CD4-positive, alpha-beta T cell treated with Interleukin-1 beta for 1 hour (primary cell): ENCODE results near the gene RSKR.
"Not testable (repeated sequence)": the region's sequence is repeated elsewhere in the genome, so short reads cannot be mapped to it uniquely, and the experiment has no call there.

Experiments used
- DNase-seq, 2 donors: peaks; one replicate each; pipeline ENCODE4 v3.0.0-alpha.2; 2020 to 2022

The RSKR gene

DNA sequence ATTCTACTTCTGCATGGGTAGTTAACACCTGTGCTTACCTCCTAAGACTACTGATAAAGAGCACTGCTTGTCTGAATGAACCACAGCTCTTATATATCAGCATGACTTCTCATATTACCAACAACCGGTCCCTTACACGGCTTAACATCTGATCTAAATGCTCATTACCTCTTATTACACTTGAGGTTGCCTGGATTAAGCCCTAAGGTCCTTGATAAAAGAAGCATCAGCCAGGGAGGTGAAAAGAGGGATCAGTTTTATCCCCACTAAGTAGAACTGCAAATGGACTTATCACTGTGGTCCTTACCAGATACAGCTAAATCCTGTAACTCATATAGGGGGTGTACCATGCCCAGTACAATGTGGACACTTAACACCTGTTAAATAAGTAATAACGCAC lies 8.2 kb upstream of the RSKR start:
- DNase-seq = no peak

DNA sequence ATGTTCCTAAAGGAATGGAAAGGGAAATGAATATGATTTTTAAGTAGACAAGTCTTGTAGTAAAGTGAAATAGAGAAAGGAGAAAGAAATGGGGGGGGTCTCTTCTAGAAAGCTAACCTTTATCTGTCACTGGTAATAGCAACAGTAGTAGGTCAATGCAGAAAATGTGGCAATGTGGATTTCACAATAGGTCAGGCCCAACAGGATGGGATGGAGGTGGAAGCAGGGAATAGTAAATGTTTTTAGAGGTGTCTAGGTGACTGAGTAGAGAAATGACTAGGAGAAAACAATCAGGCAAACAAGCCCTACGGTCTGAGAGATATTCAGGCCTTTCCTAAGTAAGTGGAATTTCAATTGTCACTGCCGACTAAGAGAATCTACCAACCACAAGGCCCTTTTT lies 6.0 kb upstream of the RSKR start:
- no peak for DNase-seq

DNA sequence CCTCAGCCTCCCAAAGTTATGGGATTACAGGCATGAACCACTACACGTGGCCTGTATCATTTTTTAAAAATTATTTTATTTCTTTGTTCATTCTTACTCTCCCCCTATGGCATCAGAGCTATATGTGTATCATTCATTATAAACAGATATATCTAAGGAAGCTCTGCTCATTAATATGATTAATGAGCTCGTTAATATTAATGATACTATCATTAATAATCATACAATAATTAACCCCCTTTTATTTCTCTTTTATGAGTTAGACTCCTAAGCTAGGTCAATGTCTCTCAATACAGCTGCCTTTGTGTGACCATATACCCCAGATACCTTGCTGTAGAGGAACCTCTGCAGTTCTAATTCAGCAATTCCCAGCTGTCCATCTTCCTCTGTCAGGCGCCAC lies 4.5 kb upstream of the RSKR start:
- DNase-seq = no peak

DNA sequence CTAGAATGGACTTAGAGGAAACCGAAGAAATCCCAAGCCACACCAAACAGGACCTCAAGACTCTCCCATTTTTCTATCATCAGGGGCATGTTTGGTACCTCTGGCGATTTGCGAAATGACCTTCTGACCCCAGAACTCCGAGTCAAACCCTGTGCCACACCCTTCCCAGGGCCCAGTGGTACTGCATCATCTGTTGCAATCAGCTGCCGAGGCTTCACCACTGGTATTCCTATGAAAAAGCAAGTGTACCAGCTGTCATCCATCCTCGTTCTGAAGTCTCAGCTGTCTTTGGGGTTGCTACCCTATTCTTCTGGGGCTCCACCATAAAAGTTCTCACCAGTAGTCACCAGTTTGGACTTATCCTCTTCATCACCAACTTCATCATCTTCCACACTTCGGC lies 2.3 kb upstream of the RSKR start:
- no peak for DNase-seq

DNA sequence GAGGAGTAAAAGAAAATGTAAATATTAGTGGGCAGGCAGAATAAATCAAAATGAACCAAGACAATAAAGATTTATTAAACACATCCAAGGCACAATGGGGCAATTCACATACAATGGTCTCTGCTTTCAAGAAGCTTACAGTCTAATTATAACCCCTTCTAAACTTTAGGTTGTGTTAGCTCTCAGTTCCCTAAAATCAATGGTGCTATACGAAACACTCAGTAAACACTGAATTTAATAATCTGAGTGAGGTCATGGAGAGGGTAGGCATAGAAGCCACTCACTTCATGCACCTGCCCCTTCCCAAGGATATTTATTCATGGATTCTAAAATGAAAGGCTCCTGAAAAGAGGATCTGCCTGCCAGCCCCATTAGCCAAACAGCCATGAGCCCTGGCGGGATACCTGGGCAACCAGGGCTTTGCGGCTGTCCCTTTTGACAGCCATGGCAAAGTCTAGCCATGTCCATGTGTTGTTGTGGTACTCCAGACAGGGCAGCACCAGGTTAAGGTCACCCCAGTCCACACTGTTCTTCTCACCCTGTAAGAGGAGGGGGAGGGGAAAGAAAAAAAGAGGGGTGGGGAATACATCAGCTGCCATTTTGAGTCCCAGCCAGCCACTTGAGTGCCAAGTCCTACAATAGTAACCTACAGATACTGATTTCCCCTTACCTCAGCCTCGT lies 1.4 kb upstream of the RSKR start:
- DNase-seq = no peak

DNA sequence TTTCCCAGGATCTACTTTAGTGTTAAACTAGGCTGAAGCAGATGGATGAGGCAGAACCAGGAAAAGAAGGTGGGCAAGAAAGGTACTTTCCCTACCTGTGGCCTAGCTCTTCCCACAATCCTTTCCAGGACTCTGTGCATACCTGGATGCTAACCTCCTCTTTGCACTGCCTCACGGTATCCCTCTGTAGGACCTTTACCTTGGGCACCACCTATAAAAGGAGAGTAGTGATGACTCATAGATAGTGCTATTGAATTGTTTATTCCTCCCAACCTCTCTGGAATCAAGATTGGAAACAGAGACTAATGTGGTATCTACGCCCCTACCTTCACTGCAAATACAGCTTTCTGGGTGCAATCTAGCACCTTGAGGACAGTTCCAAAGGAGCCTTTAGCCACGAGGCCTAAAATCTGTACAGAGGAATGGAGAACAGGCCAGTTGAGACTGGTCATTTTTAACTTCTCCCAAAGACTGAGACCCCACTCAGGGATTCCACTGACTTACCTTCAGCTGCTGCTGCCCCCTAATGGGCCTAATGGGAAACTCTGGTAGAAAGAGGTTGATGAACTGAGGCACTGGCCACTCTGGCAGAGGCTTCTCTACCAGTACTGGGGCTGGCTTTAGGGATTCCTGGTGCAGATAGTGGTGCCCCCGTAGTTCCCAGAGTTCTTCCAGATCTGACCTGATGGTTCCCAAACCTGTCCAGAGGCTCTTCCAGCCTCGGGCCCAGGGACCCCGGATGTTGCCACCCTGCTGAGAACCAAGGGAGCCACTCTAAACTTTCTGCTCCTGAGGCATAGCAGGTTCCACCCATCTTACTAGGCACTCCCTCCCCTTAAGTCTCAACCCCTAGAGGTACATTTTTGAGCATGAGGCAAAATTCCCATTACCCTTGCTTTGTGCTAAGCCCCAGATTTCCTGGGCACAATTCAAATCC lies 781 bp downstream of the RSKR start:
- DNase-seq = peak; percentile 32 to 48

DNA sequence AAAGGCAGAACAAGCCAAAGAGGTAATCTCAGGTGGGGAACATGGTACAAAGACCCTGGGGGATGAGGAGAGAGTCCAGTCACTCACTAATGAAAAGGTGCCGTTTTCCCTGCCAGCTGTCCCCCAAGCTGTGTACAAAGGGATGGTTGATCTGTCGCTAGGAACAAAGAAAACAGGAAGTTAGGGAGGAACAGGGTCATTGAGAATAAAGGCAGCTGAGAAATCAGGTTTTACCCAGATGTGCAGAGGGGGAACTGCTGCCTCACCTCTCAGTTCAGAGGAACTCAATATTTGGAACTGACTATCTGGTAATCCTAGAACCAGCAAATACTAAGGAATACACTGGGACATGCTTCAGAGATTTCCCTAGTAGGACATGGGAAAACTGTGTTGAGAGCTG lies 1.5 kb downstream of the RSKR start:
- DNase-seq = no peak

DNA sequence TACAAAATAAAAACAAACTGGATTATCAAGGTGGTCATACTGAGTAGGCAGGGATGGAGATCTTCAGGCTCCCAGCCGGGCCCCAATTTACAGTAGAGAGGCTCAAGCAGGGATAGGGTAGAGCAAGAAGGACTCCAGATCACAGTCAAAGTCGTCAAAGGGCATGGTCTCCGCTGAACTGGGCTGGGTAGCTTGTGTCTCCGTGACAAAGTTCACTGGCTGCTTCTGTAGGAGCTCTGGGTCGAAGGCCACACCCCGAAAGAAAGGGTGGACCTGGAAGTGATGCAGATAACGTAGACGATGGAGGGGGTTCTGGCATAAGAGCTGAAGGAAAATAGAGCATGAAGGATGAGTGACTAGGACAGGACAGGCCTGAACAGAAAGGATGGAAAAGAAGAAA lies 3.6 kb downstream of the RSKR start:
- no peak for DNase-seq

DNA sequence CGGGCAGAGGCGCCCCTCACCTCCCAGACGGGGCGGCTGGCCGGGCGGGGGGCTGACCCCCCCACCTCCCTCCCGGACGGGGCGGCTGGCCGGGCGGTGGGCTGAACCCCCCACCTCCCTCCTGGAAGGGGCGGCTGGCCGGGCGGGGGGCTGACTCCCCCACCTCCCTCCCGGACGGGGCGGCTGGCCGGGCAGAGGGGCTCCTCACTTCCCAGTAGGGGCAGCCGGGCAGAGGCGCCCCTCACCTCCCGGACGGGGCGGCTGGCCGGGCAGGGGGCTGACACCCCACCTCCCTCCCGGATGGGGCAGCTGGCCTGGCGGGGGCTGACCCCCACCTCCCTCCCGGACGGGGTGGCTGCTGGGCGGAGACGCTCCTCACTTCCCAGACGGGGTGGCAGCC lies 10.0 kb downstream of the RSKR start:
- DNase-seq = not testable (repeated sequence)

DNA sequence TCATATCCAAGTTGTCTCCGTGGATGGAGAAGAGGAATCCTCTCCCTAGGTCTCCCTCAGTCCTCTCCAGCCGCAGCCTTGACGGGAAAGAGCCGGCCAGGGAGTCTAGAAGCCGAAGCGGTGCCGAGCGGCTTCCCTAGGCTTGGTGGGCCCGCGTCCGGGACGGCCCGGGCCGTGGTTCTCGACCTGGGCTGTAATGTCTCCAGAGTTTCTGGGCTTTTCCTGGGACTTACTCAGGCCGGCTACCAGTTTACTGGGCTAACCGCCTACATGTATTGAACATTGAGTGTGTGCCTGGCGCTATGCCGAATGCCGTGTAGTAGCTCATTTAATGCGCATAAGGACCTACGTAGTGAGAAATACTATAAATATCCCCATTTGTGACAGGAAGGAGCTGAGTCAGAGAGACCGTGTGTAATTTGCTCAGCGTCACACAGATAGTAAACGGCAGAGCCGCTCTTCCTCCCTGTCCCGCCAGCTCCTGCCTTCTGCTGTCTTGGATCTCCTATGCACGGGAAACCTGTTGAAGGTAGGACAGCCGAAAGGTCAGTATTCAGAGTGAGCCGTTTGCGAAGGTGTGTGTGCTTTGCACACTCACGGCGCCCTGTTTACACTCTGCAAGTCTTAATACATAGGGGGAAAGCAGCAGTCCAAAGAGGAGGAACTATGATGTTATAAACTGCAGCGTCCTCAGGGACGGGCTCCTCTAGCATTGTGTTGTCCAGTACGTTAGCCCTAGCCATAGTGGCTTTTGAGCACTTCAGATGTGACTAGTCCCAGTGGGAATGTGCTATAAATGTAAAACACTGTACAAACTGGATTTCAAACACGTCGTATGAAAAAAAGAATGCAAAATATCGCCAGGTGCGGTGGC lies 14.4 kb downstream of the RSKR start:
- peak; percentile 62 to 64 for DNase-seq

DNA sequence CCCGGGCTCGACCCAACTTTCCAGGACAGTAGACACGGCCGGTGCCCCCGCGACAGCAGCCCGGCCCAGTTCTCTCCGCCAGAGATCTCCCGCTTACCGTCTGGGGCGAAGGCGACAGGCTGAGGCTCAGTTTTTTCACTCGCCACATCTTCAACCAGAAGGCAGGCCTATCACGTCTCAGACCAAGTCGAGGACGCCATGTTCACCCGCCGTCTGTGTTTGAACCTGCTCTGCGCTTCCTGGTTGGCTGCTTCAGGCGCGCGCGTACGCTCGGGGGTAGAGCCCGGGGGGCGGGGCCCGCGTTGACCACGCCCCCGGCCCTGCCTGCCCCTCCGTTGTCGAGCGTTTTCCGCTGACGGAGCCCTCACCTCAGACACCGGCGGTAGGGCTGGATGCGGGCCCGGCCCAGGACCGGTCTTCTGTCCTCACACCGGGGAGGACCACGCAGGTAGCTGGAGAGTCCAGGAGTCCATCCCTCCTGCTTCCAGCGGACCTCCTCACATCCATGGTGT lies 15.1 kb downstream of the RSKR start, which contains the start of gene SPAG5:
Gene SPAG5, minus strand, starts transcription at position 227 of the 512 bp plus-strand sequence. Its CDS starts 79 bp downstream, at position 148.
- peak; percentile 94 to 95 for DNase-seq

DNA sequence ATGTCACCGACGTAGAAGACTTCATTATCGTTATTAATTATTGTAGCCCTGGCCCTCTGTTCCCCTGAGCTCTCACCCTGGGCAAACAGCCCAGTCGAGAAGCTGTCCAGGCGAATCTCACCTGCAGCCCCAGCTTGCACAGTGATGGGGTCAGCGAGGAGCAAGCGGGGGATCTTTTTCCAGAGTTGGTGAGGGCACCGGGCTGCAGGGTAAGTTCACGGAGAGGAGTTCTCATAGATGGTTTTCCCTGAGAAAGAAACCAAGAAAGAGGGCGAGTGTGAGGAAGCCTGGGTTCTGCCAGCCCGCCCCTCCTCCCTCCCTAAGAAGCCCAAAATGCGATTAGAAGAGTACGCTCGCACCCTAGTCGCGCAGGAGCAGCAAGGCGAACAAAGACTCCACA lies 15.6 kb downstream of the RSKR start:
- no peak for DNase-seq

DNA sequence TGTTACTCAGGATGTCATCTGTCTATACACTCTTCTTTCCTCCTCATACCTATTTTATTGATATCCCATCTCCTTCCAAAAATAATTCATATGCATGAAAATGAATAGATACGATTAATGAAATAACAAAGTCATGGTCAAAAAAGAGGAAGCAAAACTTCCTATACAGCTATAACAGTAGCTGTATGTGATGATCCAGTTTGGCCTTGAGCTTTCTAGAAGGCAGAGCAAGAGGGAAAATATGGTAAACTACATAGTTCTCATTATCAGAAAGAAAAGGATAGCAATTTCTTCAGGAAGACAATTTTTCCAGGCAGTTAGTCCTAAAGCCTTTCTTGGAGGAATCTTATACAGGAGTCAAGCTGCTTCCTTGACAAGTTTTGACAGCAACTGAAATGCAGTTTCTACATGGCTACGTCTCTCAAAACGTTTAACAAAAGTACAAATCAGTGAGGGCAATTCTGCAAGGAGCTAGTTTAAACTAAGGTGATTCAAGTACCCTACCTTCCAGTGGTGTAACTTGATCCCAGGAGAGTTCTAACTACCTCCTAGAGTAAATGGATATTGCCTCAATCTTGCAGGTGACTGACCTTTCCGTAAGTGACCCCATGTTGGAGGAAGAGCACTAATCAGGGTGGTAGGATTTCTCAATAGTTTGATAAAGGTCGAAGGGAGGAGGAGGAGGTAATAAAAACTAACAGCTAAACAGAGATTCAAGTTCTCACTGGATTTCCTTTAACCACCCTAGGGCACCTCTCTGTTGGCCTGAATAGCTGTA lies 16.2 kb downstream of the RSKR start:
- no peak for DNase-seq

DNA sequence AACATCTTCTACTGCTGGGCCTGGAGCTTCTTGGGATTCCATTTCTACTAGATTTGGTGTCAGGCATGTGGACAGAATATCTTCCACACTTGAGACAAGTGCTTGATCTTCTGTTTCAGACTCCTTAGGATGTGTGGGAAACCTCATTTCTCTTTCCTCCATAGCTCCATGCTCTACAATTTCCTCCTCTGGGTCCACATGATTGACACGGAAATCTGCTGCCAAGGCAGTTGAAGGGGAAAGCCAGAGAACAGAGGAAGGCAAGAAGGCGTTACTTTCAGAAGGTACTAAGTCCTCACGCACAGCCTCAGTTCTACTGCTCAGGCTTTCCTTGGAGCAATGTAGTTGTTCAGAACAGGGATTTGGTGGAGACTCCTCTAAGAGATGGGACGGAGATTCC lies 21.7 kb downstream of the RSKR start:
- DNase-seq = no peak

DNA sequence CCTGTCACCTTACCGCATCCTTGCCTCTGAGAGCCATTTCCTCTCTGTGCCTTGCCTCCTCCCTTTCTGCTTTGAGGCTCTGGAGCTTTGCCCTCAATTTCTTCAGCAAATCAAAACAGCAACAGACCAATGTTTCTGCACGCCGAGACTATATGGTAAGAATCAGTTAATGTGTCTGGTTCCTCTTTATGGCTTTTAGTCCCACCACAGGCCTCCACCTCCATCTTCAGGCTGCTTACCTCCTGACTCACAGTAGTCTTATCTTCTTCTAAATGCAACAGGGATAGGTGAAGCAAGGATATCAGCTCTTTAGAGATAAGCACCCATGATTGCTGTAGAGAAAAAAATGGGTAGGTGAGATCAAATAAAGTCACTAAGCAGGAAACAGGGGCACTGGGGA lies 28.1 kb downstream of the RSKR start:
- no peak for DNase-seq

DNA sequence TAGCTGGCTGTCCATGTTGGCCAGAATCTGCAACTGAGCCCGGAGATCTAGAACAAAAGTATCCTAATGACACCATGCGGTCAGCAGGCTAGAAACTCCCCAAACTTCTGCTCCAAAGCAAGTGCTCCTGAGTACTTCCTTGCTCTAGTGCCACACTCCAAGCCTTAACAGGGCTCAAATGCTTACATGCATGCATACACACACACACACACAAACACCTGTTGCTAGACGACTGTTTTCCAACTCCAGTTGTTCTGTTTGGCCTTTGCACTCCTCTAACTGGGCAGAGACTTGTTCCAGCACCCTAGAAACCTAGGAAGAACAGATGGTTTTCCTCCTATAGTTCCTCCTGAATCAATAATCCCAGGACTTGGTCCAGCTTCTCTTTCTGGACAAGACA lies 29.6 kb downstream of the RSKR start:
- no peak for DNase-seq

DNA sequence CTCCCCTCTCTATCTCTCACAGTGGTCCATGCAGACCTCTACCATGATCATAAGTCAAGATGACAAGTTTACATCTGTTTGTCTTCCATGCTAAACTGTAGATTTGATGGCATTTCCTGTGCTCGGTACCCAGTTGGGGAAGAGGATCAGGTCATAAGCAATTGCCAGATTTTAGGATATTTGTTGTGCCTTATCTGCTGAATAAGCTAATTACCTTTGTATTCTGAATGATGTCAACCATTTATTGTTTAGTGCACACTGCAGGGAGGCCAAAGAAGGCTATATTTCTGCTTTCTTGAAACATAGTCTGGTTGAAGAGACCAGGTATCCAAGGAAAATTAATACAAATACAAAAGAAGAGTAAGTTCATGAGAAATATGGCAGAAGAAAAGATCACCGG lies 31.5 kb downstream of the RSKR start:
- DNase-seq = no peak

DNA sequence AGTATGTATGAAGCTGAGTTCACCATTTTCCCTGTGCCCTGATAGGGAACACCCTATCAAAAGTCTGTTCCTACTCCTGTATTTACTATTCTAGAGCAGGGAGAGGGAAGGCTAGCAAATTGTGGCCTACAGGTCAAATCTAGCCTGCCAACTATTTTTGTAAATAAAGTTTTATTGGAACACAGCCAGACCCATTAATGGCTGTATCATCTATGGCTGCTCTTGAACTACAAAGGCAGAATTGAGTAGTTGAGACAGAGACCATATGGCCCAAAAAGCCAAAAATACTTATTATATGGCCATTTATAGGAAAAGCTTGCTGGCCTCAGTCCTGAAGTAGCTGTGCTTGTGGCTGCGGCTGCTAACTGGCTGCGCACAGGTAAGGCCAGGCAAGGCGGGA lies 33.0 kb downstream of the RSKR start:
- no peak for DNase-seq

DNA sequence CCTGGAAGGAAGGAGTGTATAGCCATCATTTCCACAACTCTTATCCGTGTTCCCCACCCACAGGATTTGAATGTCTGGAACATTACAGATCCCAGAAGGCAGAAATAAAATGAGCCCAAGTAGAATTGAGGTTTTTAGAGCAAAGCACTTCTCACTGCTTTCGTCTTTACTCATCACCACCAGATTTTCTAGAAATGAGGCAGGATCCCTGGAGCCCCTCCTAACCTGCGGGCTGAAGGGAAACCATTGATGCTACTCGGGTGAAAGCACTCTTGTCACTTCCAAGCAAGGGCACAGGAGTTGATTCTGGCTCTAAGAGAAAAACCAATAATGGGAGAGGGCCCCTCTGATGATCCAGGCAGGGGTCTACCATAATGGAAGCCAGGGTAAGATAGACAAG lies 34.5 kb downstream of the RSKR start:
- no peak for DNase-seq

DNA sequence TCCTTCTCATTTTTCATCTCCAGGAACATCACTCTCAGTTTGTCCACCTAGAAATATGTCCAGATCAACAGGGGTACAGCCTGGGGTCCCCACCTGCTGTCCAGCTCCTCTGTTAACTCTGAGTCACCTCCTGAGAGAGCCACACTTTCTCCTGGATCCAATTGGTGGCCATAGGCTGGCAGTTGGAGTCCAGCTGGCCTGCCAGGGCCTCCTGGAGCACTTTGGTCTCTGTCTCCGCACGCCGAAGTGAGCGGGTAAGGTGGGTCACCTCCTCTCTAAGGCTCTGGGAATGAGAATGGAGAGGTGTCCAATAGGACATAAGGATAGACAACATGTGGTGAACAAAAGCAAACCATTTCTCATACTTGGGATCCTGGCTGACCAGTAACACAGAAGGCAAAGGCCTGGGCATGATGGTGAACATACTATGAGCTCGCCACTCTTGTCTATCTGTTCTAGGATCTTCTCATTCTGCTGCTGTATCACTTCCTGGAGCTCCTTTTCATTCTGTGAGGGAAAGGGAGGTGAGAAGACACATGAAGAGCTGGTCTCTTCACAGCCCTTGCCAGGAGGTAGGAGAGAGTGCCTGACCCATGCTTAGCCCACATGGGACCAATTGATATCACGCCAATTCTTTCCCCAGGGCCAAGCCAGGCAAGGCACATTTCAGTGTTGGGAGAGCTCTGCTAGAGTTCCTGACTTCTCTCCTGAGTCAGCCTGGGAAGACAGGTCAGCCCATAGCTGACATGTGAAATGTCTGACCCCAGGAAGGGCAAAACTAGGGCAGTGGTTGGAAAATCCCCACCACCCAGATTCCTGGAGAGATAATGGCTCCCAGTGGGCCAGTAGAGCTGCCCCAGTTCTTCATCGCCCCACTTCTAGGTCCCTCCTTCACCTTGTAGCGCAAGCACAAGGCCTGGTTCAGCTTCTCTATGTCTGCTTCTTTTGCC lies 35.5 kb downstream of the RSKR start:
- DNase-seq = no peak

DNA sequence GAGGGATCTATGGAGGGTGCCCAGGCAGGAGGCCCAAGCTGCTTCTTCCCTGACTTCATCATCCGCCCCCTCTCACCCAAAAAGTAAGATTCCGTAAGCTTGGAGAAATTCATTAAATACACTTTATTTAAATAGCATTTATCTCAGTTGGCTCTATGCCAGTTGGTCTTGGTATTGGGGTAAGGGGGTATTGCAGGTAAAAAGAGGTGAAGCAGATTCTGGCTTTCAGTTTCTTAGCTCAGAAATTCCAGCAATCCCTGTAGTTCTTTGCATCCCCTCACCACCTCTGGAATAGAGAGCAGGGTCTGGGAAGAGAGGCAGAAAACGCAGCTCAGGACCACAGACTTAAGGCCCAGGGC lies 36.5 kb downstream of the RSKR start:
- DNase-seq = no peak
